K562 (cell line): Measurements from ENCODE around the gene ARID3A. TPM values are rescaled to one million over a fixed set of nuclear protein-coding genes. Genes with fewer than 3 reads are reported as not detected.

Source experiments
- CC2D1A ChIP-seq: fragments of 450-650 bp; IDR thresholded peaks from 2 replicates; pipeline ENCODE4 v1.6.1; 2017; ENCODE audit warnings: mild to moderate bottlenecking
- EP400 ChIP-seq: fragments of 450-650 bp; IDR thresholded peaks from 2 replicates; pipeline ENCODE4 v1.6.1; 2017; ENCODE audit warnings: antibody characterized with exemption, mild to moderate bottlenecking, moderate library complexity
- GATAD2A ChIP-seq: fragments of 450-650 bp; IDR thresholded peaks from 2 replicates; pipeline ENCODE4 v1.6.1; 2017
- HNRNPH1 ChIP-seq: fragments of 200-400 bp; formaldehyde crosslinking; optimal IDR thresholded peaks from 2 replicates; pipeline ENCODE3; 2017; ENCODE audit warnings: low read depth, mild to moderate bottlenecking, low read length, moderate library complexity
- MED1 ChIP-seq: sonication (generic); formaldehyde crosslinking; IDR thresholded peaks from 2 replicates; pipeline ENCODE4 v1.8.1; 2023; ENCODE audit warnings: missing genetic modification reagents, borderline replicate concordance
- NR3C1 ChIP-seq: sonication (generic); formaldehyde crosslinking; IDR thresholded peaks from 2 replicates; pipeline ENCODE4 v1.8.1; 2022; ENCODE audit warnings: missing genetic modification reagents
- RBM17 ChIP-seq: fragments of 200-400 bp; formaldehyde crosslinking; IDR thresholded peaks from 2 replicates; pipeline ENCODE4 v1.6.1; 2017; ENCODE audit warnings: low read depth, mild to moderate bottlenecking, low read length, borderline replicate concordance
- RUNX1 ChIP-seq: sonication (generic); IDR thresholded peaks from 2 replicates; pipeline ENCODE4 v1.6.1; 2016; ENCODE audit warnings: antibody characterized with exemption, low read depth
- YY1 ChIP-seq, 3 experiments: IDR thresholded peaks; 2 replicates each; pipeline ENCODE4 v1.6.1; 2011; ENCODE audit warnings: low read length in 2 of 3, mild to moderate bottlenecking in 2 of 3, moderate library complexity in 2 of 3, borderline replicate concordance in 1 of 3, control low read depth in 1 of 3, low read depth in 1 of 3; ENCODE audit not compliant: insufficient read depth in 3 of 3, insufficient replicate concordance in 2 of 3, control insufficient read depth in 1 of 3, insufficient read length in 1 of 3; ENCODE audit errors: extremely low read depth in 1 of 3
- ZBTB9 ChIP-seq: fragments of 450-650 bp; formaldehyde crosslinking; IDR thresholded peaks from 2 replicates; pipeline ENCODE4 v1.4.0; 2020; ENCODE audit warnings: mild to moderate bottlenecking, moderate library complexity
- ZFX ChIP-seq: sonication (generic); formaldehyde crosslinking; IDR thresholded peaks from 2 replicates; pipeline ENCODE4 v1.8.0; 2022; ENCODE audit warnings: mild to moderate bottlenecking, missing genetic modification reagents, moderate library complexity
- ZNF197 ChIP-seq: fragments of 200-800 bp; sonication (Bioruptor generic); IDR thresholded peaks from 2 replicates; pipeline ENCODE4 v1.6.1; 2016; ENCODE audit warnings: low read depth, missing genetic modification characterization, missing compliant biosample characterization
- ZNF239 ChIP-seq: fragments of 250-450 bp; sonication (Bioruptor Pico); IDR thresholded peaks from 2 replicates; pipeline ENCODE4 v1.4.0; 2020; ENCODE audit warnings: mild to moderate bottlenecking
- polyA plus RNA-seq, 8 experiments: library from polyadenylated mRNA; depleted of rRNA in 4 of 8; stranded (reverse) in 5 of 8; unstranded in 3 of 8; fragments of >200 nt; fragmentation: Nextera tagmentation in 2 of 8; fragmentation: Illumina TruSeq in 1 of 8; extraction: Ambion mirVana in 2 of 8; extraction: Trizol in 1 of 8; gene quantifications; 2 replicates each; pipeline versions ENCODE4 v1.2.1 to v1.2.3, GENCODE V29; 2011 to 2014; ENCODE audit warnings: inconsistent platforms in 1 of 8, missing spikeins in 1 of 8
- total RNA-seq, 7 experiments: library from RNA; depleted of rRNA in 6 of 7; stranded (reverse); fragments of >200 nt in 6 of 7; fragmentation: Illumina TruSeq in 2 of 7; extraction: Trizol in 2 of 7; gene quantifications; 2 replicates each; pipeline versions ENCODE4 v1.2.1 to v1.2.3, GENCODE V29; 2011 to 2021; ENCODE audit warnings: low replicate concordance in 1 of 7
- TF ChIP-seq, protein P1 (sequence below): IDR thresholded peaks from 2 replicates; pipeline ENCODE4 v1.6.1; 2012; ENCODE audit warnings: low read depth, low read length, improper control_type of control experiment, borderline replicate concordance
- TF ChIP-seq, protein P2 (sequence below): sonication (generic); formaldehyde crosslinking; IDR thresholded peaks from 2 replicates; pipeline ENCODE4 v1.8.0; 2023; ENCODE audit warnings: mild to moderate bottlenecking, missing genetic modification reagents
- TF ChIP-seq, protein P3 (sequence below): sonication (generic); formaldehyde crosslinking; IDR thresholded peaks from 2 replicates; pipeline ENCODE4 v1.8.1; 2022; ENCODE audit warnings: missing genetic modification reagents
- TF ChIP-seq, protein P4 (sequence below), 2 experiments: fragments of 450-650 bp; IDR thresholded peaks; 2 replicates each; pipeline ENCODE4 v1.6.1; 2018; ENCODE audit warnings: mild to moderate bottlenecking in 2 of 2, low read depth in 1 of 2; ENCODE audit not compliant: partially characterized antibody in 2 of 2

The ARID3A gene
- total and polyA plus RNA-seq, 9 of the 15 experiments (the other 6 are each of a cell fraction or from before 2014, with no cell fraction given): 1.4 to 118 (median 31.2) TPM

DNA sequence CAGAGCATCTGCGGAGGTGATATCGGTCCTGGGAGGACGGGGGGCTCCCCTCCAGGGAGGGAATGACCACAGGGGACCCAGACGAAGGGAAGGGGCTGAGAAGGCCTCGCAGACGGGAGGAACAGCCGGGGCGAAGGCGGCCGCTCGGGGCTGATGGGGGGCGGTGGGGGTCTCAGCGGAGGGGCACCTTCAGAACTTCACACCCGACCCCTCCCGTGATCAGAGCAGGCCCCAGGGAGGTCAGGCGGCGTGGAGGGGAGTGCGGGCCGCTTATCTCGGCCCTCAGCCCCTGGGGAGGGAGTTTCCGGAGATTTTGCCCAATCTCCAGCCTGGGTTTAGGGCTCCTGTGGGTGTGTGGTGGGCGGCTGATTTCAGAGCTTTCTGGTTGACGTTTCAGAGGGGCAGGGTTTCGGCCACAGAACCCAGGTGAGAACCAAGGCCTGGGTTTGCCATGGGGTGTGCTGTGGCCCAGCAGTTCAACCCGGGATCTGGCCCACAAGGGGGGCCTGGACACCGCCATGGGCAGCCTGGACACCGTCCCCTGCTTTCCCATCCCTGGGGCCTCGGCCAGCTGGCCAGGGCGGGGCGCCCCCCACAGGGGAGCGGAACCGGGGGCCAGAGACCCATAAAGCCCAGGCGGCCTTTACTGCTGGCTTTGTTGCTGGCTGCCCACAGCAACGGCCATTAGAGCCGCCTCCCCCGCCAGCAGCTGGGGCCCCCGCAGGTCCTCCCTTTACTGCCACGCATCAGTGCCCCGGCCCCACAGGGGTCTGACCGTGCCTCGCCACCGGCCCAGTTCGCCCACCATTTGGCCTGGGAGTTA is 29.0 kb downstream of the ARID3A start (continued):
- TF ChIP-seq, protein P1, sequence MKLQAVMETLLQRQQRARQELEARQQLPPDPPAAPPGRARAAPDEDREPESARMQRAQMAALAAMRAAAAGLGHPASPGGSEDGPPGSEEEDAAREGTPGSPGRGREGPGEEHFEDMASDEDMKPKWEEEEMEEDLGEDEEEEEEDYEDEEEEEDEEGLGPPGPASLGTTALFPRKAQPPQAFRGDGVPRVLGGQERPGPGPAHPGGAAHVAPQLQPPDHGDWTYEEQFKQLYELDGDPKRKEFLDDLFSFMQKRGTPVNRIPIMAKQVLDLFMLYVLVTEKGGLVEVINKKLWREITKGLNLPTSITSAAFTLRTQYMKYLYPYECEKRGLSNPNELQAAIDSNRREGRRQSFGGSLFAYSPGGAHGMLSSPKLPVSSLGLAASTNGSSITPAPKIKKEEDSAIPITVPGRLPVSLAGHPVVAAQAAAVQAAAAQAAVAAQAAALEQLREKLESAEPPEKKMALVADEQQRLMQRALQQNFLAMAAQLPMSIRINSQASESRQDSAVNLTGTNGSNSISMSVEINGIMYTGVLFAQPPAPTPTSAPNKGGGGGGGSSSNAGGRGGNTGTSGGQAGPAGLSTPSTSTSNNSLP: no peak
- TF ChIP-seq, protein P2, sequence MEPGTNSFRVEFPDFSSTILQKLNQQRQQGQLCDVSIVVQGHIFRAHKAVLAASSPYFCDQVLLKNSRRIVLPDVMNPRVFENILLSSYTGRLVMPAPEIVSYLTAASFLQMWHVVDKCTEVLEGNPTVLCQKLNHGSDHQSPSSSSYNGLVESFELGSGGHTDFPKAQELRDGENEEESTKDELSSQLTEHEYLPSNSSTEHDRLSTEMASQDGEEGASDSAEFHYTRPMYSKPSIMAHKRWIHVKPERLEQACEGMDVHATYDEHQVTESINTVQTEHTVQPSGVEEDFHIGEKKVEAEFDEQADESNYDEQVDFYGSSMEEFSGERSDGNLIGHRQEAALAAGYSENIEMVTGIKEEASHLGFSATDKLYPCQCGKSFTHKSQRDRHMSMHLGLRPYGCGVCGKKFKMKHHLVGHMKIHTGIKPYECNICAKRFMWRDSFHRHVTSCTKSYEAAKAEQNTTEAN (CRISPR knock-in tag): no peak
- TF ChIP-seq HNRNPH1 (no peak), RBM17 (no peak), MED1 (CRISPR knock-in tag) (no peak), EP400 (peak; percentile 63), ZBTB9 (CRISPR knock-in tag) (no peak), GATAD2A (no peak), CC2D1A (peak; percentile 89; the same call in 1 of the 2 replicates), ZFX (peak; percentile 67), RUNX1 (no peak), ZNF239 (no peak), YY1 (IDR thresholded peaks at IDR 0.05; ENCODE audit: borderline replicate concordance in 1 of 3, control insufficient read depth in 1 of 3, extremely low read depth in 1 of 3, insufficient read depth in 3 of 3, insufficient read length in 1 of 3, insufficient replicate concordance in 2 of 3, low read depth in 1 of 3, low read length in 2 of 3) (peak in 2 of 3 experiments; percentile 23 to 38), NR3C1 (CRISPR knock-in tag) (no peak), ZNF197 (no peak)
- TF ChIP-seq, protein P3, sequence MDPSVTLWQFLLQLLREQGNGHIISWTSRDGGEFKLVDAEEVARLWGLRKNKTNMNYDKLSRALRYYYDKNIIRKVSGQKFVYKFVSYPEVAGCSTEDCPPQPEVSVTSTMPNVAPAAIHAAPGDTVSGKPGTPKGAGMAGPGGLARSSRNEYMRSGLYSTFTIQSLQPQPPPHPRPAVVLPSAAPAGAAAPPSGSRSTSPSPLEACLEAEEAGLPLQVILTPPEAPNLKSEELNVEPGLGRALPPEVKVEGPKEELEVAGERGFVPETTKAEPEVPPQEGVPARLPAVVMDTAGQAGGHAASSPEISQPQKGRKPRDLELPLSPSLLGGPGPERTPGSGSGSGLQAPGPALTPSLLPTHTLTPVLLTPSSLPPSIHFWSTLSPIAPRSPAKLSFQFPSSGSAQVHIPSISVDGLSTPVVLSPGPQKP (CRISPR knock-in tag): no peak
- TF ChIP-seq, protein P4, sequence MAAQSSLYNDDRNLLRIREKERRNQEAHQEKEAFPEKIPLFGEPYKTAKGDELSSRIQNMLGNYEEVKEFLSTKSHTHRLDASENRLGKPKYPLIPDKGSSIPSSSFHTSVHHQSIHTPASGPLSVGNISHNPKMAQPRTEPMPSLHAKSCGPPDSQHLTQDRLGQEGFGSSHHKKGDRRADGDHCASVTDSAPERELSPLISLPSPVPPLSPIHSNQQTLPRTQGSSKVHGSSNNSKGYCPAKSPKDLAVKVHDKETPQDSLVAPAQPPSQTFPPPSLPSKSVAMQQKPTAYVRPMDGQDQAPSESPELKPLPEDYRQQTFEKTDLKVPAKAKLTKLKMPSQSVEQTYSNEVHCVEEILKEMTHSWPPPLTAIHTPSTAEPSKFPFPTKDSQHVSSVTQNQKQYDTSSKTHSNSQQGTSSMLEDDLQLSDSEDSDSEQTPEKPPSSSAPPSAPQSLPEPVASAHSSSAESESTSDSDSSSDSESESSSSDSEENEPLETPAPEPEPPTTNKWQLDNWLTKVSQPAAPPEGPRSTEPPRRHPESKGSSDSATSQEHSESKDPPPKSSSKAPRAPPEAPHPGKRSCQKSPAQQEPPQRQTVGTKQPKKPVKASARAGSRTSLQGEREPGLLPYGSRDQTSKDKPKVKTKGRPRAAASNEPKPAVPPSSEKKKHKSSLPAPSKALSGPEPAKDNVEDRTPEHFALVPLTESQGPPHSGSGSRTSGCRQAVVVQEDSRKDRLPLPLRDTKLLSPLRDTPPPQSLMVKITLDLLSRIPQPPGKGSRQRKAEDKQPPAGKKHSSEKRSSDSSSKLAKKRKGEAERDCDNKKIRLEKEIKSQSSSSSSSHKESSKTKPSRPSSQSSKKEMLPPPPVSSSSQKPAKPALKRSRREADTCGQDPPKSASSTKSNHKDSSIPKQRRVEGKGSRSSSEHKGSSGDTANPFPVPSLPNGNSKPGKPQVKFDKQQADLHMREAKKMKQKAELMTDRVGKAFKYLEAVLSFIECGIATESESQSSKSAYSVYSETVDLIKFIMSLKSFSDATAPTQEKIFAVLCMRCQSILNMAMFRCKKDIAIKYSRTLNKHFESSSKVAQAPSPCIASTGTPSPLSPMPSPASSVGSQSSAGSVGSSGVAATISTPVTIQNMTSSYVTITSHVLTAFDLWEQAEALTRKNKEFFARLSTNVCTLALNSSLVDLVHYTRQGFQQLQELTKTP (IDR thresholded peaks at IDR 0.05; ENCODE audit: low read depth in 1 of 2, partially characterized antibody in 2 of 2): peak in 1 of 2 experiments; percentile 11
